HG03439 (cell line): Measurements from ENCODE around the gene SLC9A9.

Experiments
- ATAC-seq: cut with Tn5 transposase; IDR thresholded peaks from one replicate; pipeline ENCODE4 v1.9.1; 2021; ENCODE audit warnings: mild to moderate bottlenecking, moderate library complexity; ENCODE audit not compliant: unreplicated experiment

Gene SLC9A9

DNA sequence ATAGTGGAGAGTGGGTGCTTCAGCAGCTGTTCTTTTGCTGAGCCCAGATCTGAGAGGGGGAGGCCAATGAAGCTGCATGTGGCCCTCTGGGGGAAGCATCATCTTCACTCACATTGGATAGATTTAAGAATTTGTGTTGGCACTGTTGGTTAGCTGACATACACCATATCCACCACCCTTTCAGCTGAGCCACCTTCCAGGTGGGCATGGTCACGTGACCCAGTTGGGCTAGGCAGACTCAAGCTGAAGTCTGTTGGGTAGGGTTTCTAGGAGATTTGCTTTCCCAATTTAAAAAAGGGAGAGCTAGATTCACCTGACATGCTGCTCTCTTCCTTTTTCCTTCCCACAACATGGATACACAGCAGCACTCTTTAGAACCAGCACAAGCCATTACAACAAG lies 417.7 kb downstream of the SLC9A9 start:
- ATAC-seq: no peak

DNA sequence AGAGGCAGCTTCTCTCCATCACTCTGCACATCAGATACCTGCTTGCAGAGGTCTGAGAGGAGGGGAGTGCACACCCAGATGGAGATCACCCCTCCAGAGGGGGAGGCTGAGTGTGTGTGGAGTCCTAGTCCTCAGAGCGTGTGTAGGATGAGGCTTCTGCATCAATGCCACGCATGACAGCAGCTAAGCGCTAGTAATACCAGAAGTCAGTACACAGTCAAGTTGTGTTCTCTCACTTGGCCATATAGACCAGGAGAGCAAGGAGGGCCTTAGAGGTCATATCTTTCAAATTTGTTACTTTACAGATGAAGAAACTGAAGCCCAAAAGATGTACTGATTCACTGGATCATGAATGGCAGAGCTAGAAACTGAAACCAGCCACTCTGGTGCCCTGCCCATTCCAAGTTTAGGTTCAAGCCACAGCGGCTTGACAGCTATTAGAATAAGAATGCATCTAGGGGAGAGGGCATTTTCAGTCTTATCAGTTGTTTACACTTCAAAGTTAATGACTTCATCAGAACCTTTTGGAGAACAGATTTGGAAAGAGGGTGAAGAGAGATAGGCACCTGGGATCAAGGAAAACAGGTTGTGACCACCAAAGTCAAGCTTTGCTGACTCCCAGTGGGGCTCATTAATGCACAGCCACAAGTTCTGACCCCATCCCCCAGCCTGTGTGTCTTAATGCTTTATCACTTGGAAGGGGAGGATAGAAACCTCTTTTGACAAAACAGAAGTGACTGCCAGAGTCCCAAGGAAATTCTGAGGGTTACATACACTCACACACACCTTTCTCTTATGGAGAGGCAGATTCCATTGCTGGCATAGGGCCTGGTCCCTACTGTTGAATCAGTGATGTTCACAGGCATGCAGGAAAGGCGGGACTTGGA lies 418.4 kb downstream of the SLC9A9 start:
- no peak for ATAC-seq

DNA sequence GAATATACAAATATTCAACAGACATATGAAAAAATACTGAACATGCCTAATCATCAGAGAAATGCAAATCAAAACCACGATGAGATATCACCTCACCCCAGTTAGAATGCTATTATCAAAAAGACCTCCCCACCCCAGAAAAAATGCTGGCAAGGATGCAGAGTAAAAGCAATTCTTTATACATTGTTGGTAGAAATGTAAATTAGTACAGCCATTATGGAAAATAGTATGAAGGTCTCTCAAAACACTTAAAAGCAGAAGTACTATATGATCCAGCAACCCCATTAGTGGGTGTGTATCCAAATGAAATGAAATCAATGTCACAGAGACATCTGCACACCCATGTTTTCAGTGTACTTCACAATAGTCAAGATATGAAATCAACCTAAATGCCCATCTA lies 420.0 kb downstream of the SLC9A9 start:
- ATAC-seq: no peak

DNA sequence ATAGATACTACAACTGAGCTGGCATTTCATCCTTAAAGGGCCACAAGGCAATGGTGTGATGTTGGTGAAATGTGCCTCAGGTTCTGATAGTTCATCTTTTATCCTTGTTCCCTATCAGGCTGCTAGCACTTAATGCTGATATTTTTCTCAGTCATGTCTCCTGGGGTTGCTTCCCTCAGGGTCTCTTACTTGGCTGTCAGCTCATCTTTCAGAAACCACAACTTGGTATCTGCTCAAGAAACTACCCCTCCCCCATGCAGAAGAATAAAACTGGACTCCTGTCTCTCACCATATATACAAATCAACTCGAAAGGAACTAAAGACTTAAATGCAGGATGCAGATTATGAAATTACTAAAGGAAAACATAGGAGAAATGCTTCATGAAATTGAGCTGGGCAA lies 420.6 kb downstream of the SLC9A9 start:
- no peak for ATAC-seq

DNA sequence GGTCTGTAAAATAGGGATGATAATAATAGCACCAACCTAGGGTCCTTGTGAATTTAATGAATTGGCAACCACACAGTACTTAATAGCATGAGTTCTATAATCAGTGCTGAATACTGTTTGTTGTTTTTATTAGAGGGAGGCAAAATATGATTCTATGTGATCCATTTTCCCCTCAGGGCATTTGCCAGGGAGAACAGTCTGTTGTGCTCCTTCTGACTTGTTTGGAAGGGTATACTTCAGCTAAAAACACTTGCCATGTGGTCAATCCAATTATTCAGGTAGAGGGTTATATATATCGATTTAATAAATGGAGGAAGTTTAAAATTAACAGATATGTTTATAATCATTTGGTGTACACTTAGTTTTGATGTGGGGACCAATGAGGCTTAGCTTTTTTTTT lies 423.4 kb downstream of the SLC9A9 start:
- ATAC-seq: no peak

DNA sequence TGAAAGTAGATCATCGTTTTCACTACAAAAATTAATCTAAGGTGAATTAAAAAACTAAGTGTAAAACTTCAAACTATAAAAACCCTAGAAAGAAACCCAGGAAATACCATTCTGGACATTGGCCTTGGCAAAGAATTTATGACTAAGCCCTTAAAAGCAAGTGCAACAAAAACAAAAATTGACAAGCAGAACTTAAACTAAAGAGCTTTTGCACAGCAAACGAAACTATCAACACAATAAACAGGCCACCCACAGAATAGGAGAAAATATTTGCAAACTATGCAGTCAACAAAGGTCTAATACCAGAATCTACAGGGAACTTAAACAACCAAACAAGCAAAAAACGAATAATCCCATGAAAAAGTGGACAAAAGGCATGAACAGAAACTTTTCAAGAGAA lies 426.7 kb downstream of the SLC9A9 start:
- ATAC-seq: no peak

DNA sequence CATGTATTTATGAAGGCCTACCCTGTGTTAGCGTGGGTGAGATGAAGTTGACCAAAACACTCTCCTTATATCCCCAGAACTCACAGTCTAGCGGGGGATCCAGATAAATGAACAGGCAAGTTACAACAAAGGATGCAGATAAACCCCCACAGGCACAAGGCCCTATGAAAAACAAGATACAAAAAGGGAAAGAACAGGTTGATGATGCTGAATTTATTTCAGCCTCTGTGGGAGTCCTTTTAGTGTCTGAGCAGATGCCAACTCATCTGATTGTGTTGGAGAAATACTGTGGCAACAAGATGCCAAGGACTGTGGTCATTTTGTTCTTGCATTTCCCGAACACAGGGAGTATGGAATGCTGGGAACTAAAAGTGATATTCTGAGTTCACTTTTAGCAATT lies 428.7 kb downstream of the SLC9A9 start:
- ATAC-seq: no peak

DNA sequence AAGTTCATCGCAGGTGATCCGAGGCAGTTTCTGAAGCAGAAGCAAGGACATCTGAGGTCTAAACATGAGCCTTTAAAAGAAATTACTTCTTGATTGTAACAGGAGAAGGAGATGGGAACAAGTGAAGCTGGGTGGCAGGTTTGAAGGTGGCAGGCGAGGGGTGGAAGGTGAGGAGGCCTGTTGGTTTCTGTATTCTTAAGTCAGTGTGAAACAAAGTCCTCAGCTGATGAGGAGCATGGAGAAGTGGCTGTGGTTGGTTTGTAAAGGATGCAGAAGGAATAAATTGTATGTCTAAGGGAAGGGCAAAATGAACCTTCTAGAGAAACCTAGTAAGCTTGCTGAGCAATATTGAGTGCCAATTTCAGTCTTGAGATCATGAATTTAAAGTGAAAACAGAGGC lies 429.9 kb downstream of the SLC9A9 start:
- ATAC-seq: no peak

DNA sequence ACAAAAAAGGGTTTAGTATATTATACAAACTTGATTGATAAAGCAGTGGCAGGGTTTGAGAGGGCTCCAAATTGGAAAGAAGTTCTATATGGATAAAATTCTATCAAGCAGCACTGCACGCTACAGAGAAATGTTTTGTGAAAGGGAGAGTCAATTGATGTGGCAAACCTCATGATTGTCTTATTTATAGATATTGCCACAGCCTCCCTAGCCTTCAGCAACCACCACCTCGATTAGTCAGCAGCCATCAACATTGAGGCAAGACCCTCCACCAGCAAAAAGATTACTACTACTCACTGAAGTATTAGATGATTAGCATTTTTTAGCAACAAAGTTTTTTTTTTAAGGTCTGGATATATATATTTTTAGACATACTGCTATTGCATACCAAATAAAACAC lies 432.0 kb downstream of the SLC9A9 start:
- ATAC-seq: no peak

DNA sequence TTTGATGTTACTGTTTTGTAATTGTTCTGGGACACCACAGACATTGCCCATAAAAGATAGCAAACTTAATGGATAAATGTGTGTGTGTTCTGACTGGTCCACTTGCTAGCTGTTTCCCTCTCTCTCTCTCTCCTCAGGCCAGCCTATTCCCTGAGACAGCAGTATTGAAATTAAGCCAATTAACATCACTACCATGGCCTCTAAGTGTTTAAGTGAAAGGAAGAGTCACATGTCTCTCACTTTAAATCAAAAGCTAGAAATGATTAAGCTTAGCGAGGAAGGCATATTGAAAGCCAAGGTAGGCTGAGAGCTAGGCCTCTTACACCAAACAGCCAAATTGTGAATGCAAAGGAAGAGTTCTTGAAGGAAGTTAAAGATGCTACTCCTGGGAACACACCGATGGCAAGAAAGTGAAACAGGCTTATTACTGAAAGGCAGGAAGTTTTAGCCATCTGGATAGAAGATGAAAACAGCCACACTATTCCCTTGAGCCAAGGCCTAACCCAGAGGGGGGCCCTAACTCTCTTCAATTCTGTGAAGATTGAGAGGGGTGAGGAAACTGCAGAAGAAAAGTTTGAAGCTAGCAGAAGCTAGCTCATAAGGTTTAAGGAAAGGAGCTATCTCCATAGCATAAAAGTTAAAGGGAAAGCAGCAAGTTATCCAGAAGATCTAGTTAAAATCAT lies 433.6 kb downstream of the SLC9A9 start:
- ATAC-seq: no peak

DNA sequence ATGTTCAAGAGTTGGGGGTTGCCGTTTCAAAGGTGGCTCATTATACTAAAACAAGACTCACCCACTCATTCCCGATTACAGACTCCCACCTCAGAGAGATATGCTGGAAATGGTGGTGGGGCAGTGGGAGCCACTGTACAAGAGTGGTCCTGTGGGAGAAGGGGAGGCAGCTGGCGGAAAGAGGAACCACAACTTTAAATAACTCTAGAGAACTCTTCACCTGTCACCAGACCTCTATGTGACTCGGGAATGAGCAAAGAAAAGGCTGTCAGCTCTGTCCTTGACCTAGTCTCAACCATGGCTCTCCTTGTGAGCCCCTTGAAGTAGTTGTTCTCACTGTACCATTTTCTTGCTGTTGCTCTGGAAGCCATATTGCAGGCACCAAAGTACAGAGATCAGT lies 434.9 kb downstream of the SLC9A9 start:
- ATAC-seq: no peak

DNA sequence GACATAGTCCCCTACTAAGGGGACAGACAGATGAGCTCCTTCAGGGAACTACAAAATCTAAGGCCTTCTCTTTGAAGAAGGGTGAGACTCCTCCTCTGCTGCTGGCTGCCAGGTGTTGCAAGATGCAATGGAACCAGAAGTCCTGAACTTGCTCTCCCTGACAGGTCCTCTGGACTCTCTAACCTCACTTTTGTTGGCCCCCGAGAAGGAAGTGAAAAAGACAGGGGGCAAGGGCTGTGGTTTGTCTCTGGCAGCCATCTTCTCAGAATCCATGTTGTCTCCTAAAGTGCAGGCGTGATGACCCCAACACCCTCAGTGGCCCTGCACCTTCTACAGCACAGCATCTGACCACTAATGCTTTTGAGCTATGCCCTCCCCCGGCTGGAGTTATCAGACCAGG lies 436.2 kb downstream of the SLC9A9 start:
- no peak for ATAC-seq

DNA sequence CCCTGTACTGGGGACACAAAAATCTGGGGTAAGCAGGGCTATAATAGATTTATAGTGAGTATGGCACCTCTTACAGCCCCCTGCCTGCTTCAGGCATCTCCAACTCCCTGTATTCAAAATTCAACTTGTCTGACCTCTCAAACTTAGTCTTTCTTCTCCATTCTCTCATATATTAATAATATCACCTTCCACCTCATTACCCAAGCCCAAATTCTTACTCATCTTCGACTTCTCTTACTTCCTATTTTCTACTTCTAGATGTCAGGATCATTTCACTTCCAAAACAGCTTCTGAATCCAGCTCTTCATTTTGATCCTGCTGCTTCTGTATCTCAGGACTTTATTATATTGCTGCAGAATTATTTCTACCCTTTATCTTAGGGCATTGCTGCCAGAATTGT lies 438.0 kb downstream of the SLC9A9 start:
- no peak for ATAC-seq

DNA sequence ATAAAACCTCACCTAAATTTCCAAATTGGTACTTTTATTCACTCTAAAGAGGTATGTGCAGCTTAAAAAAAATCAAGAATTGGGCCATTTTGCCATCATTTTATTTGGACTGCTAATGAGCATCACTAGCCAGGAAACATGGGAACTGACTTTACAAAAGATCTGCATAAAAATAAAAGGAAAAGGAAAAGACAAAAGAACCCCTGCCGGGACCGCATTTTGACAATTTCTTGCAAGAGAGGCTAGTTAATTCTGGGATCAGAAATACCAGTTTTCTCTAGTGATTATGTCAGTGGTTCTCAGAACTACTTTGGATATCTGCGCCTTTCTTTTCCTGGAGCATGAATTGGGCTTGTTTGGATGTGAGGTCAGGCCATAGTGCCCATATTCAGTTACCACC lies 439.5 kb downstream of the SLC9A9 start:
- no peak for ATAC-seq

DNA sequence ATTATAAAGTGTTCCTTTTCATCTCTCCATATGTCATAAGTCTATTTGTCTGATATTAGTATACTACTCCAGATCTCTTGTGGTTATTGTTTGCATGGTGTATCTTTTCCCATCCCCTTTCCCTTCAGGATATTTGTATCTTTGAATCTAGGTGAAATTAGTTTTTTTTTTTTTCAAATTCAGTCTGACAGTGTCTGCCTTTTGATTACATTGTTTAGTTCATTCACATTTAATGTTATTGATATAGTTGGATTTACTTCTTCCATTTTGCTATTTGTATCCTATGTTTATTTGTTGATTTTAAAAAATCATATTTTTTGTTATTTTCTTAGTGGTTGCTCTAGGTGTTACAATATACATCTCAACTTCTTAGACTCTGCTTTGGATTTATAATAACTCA lies 445.7 kb downstream of the SLC9A9 start:
- no peak for ATAC-seq

DNA sequence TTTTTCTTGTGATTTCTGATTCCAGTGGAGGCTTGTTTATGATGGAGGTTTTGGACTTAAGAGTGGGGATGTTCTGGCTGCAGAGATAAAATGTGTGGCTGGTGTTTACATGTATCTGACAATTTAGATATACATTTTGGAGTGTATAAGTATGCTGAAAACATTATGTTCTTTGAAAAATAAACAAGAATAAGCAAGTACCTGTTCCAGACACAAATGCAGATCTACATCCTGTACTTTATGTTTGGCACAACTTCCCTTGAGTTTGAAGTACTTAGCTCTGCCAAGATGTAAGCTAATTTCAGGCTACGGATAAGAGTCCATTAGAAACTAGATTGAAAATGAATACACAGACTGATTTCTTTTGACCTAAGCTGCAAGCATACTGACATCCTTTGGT lies 451.5 kb downstream of the SLC9A9 start:
- ATAC-seq: no peak

DNA sequence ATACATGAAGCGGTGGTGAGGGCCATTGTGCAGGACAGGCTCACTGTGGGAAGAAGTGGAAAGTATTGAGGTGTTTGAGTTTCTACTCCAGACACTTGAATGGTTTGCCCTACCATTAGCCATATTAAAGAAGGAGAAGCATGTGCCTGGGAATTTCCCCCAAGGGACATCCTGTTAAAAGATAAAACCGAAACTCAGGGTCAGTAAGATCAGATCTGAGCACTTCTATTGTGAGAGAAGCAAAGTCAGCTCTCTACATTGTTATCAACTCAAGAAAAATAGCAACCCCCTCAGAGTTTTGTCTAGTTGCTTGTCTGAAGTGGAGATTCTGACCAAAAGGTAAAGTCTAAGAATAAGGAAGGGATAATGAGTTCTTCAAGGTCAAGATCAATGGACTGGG lies 458.9 kb downstream of the SLC9A9 start:
- no peak for ATAC-seq

DNA sequence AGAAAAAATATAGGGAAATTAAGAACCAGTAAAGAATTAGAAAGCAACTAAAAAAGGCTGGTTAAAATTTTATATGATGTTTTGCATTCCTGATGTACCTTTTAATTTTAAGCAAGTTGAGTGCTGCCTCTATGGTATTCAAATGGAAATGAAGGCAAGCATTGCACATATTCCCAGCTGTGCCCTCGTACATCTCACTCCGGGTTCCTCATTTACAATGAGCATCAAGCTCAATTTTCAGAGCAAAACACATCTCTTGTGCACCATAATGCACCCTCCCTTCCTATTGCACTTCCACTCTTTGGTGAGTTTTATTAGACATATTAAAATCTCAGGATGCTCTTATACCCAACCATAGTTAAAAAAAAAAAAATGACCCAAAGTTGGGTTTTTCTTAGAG lies 460.8 kb downstream of the SLC9A9 start:
- ATAC-seq: no peak

DNA sequence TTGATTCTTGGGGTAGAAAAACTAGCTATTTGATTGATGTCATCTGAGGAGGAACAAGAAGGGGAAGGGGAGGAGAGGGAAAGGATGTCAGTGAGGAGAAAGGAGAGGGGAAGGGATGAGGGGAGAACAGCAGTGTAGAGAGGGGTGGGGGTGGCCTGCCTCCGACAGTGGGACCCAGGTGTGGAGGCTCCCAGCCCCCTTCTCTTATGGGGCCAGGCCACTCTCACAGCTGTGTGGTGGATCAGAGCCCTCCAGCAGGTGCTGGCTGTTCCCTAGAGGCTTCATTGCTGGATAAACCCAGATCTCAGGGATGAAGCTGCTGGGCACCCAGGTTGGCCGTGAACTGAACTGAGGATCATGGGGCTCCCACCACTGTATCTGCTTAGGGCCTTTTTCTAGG lies 464.2 kb downstream of the SLC9A9 start:
- no peak for ATAC-seq

DNA sequence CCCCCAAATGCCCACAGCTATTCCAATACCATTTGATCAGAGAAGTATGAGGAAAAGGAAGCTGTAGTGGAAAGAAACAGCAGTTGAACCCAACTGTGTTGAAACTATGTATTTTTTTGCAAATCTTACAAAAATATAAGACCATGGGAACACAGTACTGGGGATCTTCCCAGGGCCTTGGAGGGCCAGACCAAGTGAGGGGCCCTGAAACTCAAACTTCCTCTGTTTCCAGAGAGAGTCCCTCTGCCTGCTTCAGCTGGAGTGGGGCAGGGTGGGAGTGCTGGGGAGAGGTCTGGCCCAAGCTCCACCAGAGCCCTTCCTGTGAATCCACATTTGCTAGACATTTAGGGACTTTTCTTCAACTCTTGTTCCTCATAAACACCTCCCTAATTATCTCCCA lies 464.8 kb downstream of the SLC9A9 start:
- no peak for ATAC-seq

DNA sequence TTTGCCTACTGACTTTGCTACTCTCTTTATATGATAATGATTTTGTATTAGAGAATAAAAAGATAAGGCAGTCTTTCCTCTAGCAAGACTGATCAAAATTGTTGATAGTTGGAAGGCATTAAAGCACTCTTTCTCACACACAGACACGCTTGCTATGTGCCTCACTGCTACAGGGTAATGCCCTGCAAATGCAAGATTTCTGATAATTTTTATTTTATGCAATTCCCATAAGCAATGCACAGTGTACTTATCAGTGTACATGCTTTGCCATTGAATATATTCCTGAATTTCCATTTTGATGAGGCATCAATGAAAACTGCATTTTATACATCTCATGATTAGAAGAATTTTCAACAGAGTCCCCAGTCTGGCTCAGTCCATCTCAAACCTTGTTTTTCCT lies 465.5 kb downstream of the SLC9A9 start:
- no peak for ATAC-seq

DNA sequence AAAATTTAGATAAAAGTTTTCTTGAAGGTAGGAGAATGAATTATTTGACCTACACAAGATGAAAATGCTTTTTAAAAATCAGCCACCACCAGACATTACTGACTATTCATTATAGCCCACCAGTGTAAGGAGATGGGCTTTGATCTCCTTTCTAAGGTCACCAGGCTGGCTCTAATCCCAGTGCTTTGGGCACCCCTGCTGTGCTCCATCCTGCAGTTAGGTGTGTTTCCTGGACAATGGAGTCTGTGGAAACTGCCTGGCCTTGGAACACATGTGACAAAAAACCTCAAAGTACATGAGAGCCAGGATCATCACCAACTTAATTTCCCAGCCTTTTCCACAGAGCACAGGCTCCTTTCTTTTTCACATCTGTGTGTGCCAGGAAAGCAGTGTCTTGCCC lies 467.8 kb downstream of the SLC9A9 start:
- ATAC-seq: no peak

DNA sequence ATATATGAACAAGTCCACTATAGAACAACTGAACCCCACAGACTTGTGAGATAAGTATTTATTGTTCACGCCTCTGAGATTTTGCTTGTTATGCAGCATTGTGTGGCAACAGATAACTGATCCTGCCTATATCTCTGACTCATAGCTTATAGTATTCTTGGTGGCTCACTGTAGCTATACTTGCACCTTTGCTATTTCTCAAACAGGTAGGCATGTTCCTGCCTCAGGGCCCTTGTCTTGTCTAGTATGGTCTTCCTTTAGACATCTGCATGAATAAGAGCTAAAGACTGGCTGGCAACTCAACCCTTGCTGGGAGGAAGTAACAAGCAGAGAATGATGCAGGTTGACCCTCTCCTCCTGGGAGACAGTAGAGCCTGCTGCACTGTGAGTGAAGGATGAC lies 472.6 kb downstream of the SLC9A9 start:
- ATAC-seq: no peak
